Fibroblast of peridontal ligament (primary cell): Measurements from ENCODE around the gene PGD.
A peak's percentile ranks its signal among the peaks of the same experiment; 100 is the strongest.

ENCODE experiments used
- DNase-seq: peaks from one replicate; pipeline ENCODE4 v3.0.0-alpha.2; 2010; ENCODE audit errors: extremely low read depth

PGD gene

GRCh38 chr1:10398734-10399443 is at the start of gene PGD:
Gene PGD, plus strand, starts transcription at chr1:10399064. Its CDS starts 54 bp downstream, at chr1:10399118.
- DNase-seq, result peak; percentile 96

GRCh38 chr1:10353282-10353681 is 45.6 kb upstream of the PGD start:
- peak; percentile 16 for DNase-seq

GRCh38 chr1:10353693-10354092 is 45.2 kb upstream of the PGD start:
- peak; percentile 49 for DNase-seq

GRCh38 chr1:10360045-10360444 is 38.8 kb upstream of the PGD start:
- DNase-seq, result no peak

DNA sequence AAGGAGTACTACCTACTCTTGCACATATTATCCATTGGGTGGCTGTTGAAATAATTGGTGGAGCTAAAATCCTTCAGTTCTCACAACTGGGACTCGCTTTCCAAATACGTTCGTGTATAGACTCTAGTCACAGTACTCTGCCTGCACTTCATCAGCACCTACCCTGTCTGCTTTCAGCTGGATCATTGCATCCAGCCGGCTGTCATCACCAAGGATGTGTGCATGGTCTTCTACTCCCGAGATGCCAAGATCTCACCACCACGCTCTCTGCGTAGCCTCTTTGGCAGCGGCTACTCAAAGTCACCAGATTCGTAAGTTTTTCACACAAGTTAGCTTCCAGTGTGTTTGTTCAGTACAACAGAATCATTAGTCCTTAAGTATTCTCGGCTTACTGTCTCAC is 37.3 kb upstream of the PGD start:
- DNase-seq, result no peak

- DNase-seq, result no peak
Measured at GRCh38 chr1:10368194-10368593, 30.7 kb upstream of the PGD start.

DNA sequence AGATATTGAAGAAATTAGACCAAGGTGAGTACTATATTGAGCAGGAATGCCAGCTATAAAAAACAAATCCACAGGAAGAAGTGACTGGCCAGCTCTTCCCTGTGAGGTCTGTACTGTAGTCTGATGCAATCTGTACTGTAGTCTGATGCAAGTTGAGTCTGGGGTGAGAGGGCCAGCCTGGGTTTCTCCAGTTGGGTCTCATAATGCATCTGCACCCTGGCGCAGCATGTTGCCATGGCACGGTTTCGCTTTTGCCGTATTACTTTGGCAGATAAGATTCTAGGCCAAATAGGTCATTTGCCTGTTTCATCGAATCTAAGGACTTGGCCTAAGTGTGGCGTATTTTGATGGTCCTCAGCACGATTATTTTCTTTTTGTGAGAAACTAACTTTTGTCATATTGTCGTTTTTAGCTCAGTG is 24.4 kb upstream of the PGD start:
- no peak for DNase-seq

DNA sequence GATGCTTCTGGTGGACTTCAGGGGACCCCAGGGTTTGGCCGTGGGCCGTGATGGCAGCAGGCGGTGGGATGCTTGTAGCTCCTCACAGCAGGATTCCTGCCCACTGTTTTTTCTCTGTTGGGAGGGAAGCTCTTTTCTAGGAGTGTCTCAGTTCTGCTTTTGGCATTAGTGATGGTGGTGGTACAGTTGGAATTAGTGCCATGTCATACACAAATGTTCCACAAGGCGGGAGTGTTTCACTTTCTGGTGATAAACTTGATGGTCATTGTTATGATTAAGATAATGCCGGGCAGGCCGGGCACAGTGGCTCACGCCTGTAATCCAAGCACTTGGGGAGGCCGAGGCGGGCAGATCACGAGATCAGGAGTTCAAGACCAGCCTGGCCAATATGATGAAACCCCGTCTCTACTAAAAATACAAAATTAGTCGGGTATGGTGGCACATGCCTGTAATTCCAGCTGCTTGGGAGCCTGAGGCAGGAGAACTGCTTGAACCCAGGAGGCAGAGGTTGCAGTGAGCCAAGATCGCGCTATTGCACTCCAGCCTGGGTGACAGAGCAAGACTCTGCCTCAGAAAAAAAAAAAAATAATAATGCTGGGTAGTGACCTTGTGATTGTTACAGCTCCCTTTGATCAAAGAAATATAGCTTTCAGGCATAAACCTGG is 21.4 kb upstream of the PGD start:
- DNase-seq, result peak; percentile 90

DNA sequence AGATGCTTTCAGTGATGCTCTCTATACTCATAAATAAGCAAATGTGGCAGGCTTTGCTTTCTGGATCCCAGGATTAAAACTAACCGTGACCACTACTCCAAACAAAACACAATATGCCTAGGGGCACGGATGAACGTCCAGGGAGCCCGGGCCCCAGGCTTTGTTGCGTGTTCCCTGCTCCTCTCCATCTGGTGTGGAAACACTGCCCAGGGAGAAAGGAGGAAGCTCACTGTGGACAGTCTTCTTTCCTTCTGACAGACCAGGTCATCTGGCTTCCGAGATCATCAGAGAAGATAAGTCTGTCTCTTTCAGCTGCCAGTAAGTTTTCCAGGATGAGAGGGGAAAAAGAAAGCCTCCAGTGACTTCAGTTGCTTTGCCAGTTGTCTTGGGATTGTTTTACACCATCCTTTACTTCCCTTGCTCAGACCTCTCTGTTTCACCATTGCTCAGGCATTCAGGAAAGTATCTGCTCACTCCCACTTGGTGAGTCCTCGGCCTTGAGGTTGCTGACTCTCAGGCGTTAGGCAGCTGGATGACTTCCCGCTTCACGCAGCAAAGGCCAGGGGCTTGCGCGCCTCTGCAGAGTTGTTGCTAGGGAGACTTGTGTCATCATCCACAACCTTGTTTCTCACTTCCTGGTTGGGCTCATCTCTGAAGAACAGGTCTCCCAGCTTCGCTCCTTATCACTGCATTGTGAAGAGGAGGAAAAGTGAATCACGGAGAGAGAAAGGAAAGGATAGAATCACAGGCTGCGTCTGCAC is 20.6 kb upstream of the PGD start:
- peak; percentile 67 for DNase-seq

GRCh38 chr1:10379101-10379620 is 19.7 kb upstream of the PGD start:
- no peak for DNase-seq

DNA sequence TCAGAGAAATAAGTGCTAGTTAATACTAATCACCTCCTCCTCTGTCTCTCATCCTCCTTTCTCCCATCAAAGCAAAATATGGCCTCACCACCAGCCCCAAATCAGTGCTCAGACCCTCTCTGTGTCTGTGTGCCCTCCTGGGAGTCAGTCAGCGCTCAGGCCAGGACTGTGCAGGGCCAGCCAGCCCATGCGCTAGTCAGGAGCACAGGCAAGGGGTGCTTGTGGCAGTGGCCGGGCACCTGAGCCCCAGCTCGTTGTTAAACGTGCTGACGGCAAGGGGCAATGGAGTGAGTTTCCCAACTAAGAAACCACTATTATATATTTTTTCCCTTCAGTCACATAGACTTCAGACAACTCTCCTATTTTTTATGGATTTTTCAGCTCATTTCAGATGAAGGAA is 19.2 kb upstream of the PGD start:
- DNase-seq, result no peak

GRCh38 chr1:10380594-10381275 is 18.1 kb upstream of the PGD start:
- peak; percentile 92 for DNase-seq

DNA sequence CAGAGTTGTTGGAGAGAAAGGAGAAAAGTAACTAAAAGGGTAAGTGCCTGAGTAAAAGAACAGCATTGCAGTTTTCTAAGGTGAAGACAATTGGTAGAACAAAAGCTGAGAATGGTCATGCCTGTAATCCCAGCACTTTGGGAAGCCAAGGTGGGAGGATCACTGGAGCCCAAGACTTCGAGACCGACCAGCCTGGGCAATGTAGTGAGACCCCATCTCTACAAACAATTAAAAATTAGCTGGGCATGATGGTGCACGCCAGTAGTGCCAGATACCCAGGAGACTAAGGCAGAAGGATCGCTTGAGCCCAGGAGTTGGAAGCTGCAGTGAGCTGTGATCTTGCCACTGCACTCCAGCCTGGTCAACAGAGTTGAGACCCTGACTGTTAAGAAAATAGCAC is 15.2 kb upstream of the PGD start:
- no peak for DNase-seq

DNA sequence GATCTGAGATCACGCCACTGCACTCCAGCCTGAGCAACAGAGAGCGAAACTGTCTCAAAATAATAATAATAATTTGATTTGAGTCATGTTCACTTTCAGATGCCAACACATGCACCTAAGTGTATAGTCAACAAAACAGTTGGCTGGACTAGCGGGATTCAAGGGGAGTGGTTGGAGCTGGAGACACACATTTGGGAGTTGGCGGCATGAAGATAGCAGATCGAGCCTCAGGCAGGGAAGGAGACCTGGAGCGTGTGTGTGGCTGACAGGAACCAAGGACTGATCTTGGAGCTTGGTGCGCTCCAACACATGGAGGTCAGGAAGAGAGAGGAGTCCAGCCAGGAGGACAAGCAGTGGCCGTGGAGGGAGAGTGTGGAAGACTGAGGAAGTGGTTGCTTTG is 14.6 kb upstream of the PGD start:
- DNase-seq, result no peak

DNA sequence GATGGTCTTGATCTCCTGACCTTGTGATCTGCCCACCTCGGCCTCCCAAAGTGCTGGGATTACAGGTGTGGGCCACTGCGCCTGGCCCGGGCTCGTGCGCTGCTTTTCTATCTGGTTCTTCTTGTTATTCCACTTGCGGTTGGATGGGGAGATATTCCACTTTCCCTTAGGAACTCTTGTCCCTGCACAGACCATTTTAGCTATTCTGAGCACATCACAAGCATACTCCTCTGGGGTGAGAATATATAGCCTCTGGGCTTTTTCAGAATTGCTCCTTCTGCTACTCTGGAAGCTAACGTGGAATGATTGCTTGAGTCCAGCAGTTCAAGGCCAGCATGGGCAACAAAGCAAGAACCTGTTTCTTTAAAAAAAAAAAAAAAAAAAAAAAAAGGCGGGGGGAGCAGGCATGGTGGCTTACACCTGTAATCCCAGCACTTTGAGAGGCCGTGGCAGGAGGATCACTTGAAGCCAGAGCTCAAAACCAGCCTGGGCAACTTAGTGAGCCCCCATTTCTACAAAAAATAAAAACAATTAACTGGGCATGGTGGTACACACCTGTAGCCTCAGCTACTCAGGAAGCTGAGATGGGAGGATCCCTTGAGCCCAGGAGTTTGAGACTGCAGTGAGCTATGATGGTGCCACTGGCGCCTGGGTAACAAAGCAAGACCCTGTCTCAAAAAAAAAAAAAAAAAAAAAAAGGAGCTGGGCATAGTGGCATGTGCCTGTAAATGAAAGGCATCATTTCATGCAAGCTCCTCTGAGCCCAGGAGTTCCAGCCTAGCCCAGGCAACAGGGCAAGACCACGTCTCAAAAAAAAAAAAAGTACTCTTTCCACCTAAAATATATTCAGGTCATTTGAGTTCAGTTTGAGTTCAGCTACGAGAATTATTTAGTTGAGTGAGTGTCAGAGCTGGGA is 11.8 kb upstream of the PGD start:
- DNase-seq, result no peak

DNA sequence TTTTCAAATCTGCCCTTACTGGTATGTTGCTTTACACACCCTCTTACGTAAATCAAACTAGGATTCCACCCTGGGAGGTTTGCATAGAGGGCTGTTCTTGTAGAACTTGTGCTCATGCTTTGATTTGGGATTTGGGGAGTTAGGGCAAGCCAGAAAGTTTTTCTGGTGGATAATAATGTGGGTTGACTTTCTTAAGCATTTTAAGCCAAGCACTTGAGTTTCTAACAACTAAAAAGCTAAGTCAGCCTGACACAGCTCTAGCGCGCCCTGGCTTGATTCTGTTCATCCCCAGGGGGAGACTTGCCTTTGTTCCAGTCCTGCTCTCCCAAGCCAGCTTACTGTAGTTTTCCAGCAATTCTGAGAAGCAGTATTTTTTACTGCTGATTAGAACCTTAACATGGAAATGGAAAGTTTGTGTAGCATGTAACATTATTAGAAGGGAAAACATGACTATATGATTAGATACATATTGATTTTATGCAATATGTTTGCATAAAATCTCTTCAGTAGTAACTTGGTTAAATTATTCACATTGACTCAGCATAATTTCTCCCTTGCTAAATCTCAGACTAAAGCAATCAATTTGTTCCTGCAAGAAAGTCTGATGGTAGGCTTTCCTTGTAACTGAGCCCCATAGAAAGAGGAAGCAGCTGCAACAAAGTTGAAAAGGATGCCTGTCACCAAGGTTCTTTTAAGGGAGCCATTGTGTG is 11.0 kb upstream of the PGD start:
- DNase-seq, result peak; percentile 93

DNA sequence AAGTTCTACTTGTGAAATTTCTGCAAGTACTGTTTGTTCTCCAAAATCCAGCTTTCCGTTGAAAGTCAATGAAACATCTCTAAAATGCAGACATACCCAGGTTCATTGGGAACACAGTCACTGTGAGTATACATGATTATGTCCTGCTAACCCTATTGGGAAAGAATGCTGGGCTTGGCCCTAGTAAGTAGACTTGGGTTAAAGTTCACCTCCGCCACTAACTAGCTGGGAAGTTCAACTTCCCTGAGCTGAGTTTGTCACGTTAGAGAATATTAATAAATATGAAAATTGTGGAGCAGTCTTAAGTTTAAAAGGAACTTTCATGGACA is 10.5 kb upstream of the PGD start:
- DNase-seq, result no peak

- no peak for DNase-seq
Measured at GRCh38 chr1:10389271-10389973, 9.4 kb upstream of the PGD start.

GRCh38 chr1:10396870-10397269 is 2.0 kb upstream of the PGD start:
- DNase-seq, result no peak

GRCh38 chr1:10398278-10398733 is 558 bp upstream of the PGD start:
- peak; percentile 29 for DNase-seq
